ENCODE measurements around the gene HOTAIR.

Gene HOTAIR

GRCh38 chr12:53975064-53975471, 314 bp upstream of the HOTAIR start:
- DNase-seq (ENCODE audit: low read depth), result no peak

GRCh38 chr12:53973236-53974042, 1.3 kb downstream of the HOTAIR start:
- no peak for DNase-seq (ENCODE audit: low read depth)

- no peak for DNase-seq (ENCODE audit: low read depth)
Observed at GRCh38 chr12:53972722-53973235, 2.0 kb downstream of the HOTAIR start, which contains the start of gene HOXC11. HOXC11 (plus strand) TSS chr12:53973126; CDS start chr12:53973242, 116 bp downstream.

GRCh38 chr12:53972152-53972702, 2.5 kb downstream of the HOTAIR start:
- no peak for DNase-seq (ENCODE audit: low read depth)

- no peak for DNase-seq (ENCODE audit: low read depth)
Observed at GRCh38 chr12:53971686-53972085, 3.1 kb downstream of the HOTAIR start.

- no peak for DNase-seq (ENCODE audit: low read depth)
Observed at GRCh38 chr12:53971129-53971528, 3.6 kb downstream of the HOTAIR start.

- no peak for DNase-seq (ENCODE audit: low read depth)
Observed at GRCh38 chr12:53970451-53970850, 4.3 kb downstream of the HOTAIR start.

GRCh38 chr12:53969588-53970259, 5.0 kb downstream of the HOTAIR start:
- no peak for DNase-seq (ENCODE audit: low read depth)

GRCh38 chr12:53968214-53969127, 6.3 kb downstream of the HOTAIR start:
- no peak for DNase-seq (ENCODE audit: low read depth)

GRCh38 chr12:53967421-53967925, 7.3 kb downstream of the HOTAIR start:
- DNase-seq (ENCODE audit: low read depth), result no peak

- no peak for DNase-seq (ENCODE audit: low read depth)
Observed at GRCh38 chr12:53966385-53967133, 8.2 kb downstream of the HOTAIR start.

- no peak for DNase-seq (ENCODE audit: low read depth)
Observed at GRCh38 chr12:53966085-53966384, 8.7 kb downstream of the HOTAIR start.

GRCh38 chr12:53965281-53966084, 9.3 kb downstream of the HOTAIR start:
- DNase-seq (ENCODE audit: low read depth), result no peak

- no peak for DNase-seq (ENCODE audit: low read depth)
Observed at GRCh38 chr12:53964315-53964713, 10.4 kb downstream of the HOTAIR start.

GRCh38 chr12:53963434-53964314, 11.1 kb downstream of the HOTAIR start:
- no peak for DNase-seq (ENCODE audit: low read depth)

- DNase-seq (ENCODE audit: low read depth), result no peak
Observed at GRCh38 chr12:53963005-53963404, 11.7 kb downstream of the HOTAIR start.

- DNase-seq (ENCODE audit: low read depth), result no peak
Observed at GRCh38 chr12:53961025-53961761, 13.6 kb downstream of the HOTAIR start.
